GM19468 (cell line): ENCODE results near the gene PCGF3.

ENCODE experiments used
- ATAC-seq: cut with Tn5 transposase; IDR thresholded peaks from one replicate; pipeline ENCODE4 v1.9.1; 2021; ENCODE audit warnings: mild to moderate bottlenecking, moderate library complexity, moderate number of reproducible peaks; ENCODE audit not compliant: unreplicated experiment; ENCODE audit errors: extremely low read depth

The PCGF3 gene

GRCh38 chr4:818106-818921, 112.7 kb downstream of the PCGF3 start:
- ATAC-seq, result no peak

GRCh38 chr4:819401-820229, 114.0 kb downstream of the PCGF3 start:
- no peak for ATAC-seq
